Ovary (tissue), 9 donors: ENCODE data around the gene REPS2. TPM values are rescaled to one million over a fixed set of nuclear protein-coding genes. Genes with fewer than 3 reads are reported as not detected.

ENCODE experiments used
- DNase-seq, 5 donors: peaks; one replicate each; pipeline ENCODE4 v3.0.0-alpha.2; 2019 to 2020
- H3K27ac ChIP-seq, 2 donors: fragments of 200-600 bp; one replicate each; pipeline versions ENCODE4 v1.5.1 to v1.8.0; 2019 to 2022
- H3K27me3 ChIP-seq: fragments of 200-600 bp; one replicate; pipeline ENCODE4 v1.8.0; 2022
- H3K36me3 ChIP-seq: fragments of 200-600 bp; sonication (generic); one replicate; pipeline ENCODE4 v1.5.1; 2019
- H3K4me1 ChIP-seq: one replicate; pipeline ENCODE4 v1.8.1; 2013; ENCODE audit warnings: mild to moderate bottlenecking, moderate library complexity; ENCODE audit not compliant: insufficient read depth
- H3K4me3 ChIP-seq: fragments of 200-600 bp; sonication (generic); one replicate; pipeline ENCODE4 v1.5.1; 2017
- H3K9me3 ChIP-seq, 2 donors: fragments of 200-600 bp in 1 of 2; sonication (generic) in 1 of 2; one replicate each; pipeline versions ENCODE4 v1.5.1 to v1.8.1; 2013 to 2019; ENCODE audit warnings: mild to moderate bottlenecking in 1 of 2, moderate library complexity in 1 of 2
- CTCF ChIP-seq, 3 donors: fragments of 450-650 bp in 2 of 3; fragments of 200-600 bp in 1 of 3; IDR thresholded peaks; one replicate each; pipeline versions ENCODE4 v1.5.1 to v1.8.0; 2016 to 2022; ENCODE audit warnings: antibody characterized with exemption in 3 of 3, mild to moderate bottlenecking in 1 of 3
- EP300 ChIP-seq: sonication (generic); formaldehyde crosslinking; IDR thresholded peaks from one replicate; pipeline ENCODE4 v1.6.1; 2017; ENCODE audit warnings: antibody characterized with exemption
- POLR2A ChIP-seq: fragments of 450-650 bp; IDR thresholded peaks from one replicate; pipeline ENCODE4 v1.6.1; 2017; ENCODE audit warnings: antibody characterized with exemption, mild to moderate bottlenecking, moderate library complexity
- WGBS, 3 donors: extraction: QIAGEN DNeasy Blood & Tissue Kit in 1 of 3; methylation state at CpG; one replicate each; pipeline versions ENCODE4 v1.1.5 to v1.1.7; 2013 to 2017; 5-methylcytosine and 5-hydroxymethylcytosine counted together
- intact Hi-C, 4 donors: fragments of 100-400 bp; cut with DNase I; formaldehyde crosslinking; loops; one replicate each; pipeline versions ENCODE4 v1.11.0 to v1.15.1; 2022 to 2023
- polyA plus RNA-seq, 2 donors: library from polyadenylated mRNA; stranded (reverse); fragments of 200-250 nt in 1 of 2; fragments of 350-450 nt in 1 of 2; fragmentation: Illumina TruSeq in 1 of 2; extraction: RNeasy Lipid Tissue Mini Kit (QIAGEN cat#74804) in 1 of 2; gene quantifications; one replicate each; pipeline ENCODE4 v1.2.3, GENCODE V29; 2013 to 2014
- total RNA-seq, 7 donors: library from RNA; depleted of rRNA in 2 of 7; stranded (reverse); fragments of >200 nt in 2 of 7; fragmentation: NEBNext Ultra II Directional in 3 of 7; extraction: Animal tissue kit (Norgen Biotek cat#: 25700) in 3 of 7; gene quantifications; one replicate each; pipeline versions ENCODE4 v1.1.0 to v1.2.4, GENCODE V29; 2016 to 2023
- donor health status: DM: no; HTN: no; CAD: no; lungs with moderate emphysema.
- donor health status: DM: no; HTN: no; CAD: no.
- donor health status: Bipolar disorder and iron deficiency.
- donor health status: DM: yes; HTN: yes; CAD: no.
- donor health status: DM: no; HTN: no; CAD: no.
- donor health status: DM: yes; HTN: yes; CAD: no.

Gene REPS2
- total and polyA plus RNA-seq, 9 donors, result 2.1 to 25.8 (median 15.2) TPM

- TF ChIP-seq POLR2A (no peak), EP300 (no peak), CTCF (IDR thresholded peaks at IDR 0.05) (no peak)
- no peaks in the 10 kb centered on the region for H3K4me1 ChIP-seq
- H3K27ac ChIP-seq, result no peak overlapping the region
- no peaks in the 10 kb centered on the region for H3K9me3 ChIP-seq
- H3K4me3 ChIP-seq, result no peak overlapping the region
- H3K36me3 ChIP-seq, result no peaks in the 10 kb centered on the region
- no peaks in the 10 kb centered on the region for H3K27me3 ChIP-seq
- intact Hi-C loops, result no loop called here
- no peak for DNase-seq
- 85 to 88% (median 86%) methylated on average over 3 of the region's 3 CpGs for WGBS, 3 donors
Measured at GRCh38 chrX:17009856-17010625, 63.6 kb downstream of the REPS2 start.

- TF ChIP-seq CTCF (IDR thresholded peaks at IDR 0.05) (no peak), POLR2A (no peak), EP300 (no peak)
- no peak overlapping the region for H3K4me3 ChIP-seq
- no peaks in the 10 kb centered on the region for H3K36me3 ChIP-seq
- no peak for DNase-seq
- H3K9me3 ChIP-seq, result no peaks in the 10 kb centered on the region
- H3K27me3 ChIP-seq, result no peaks in the 10 kb centered on the region
- no peaks in the 10 kb centered on the region for H3K4me1 ChIP-seq
- WGBS, 3 donors, result 64 to 67% (median 67%) methylated on average over 2 of the region's 2 CpGs
- no peak overlapping the region for H3K27ac ChIP-seq
- intact Hi-C loops, result no loop called here
Measured at GRCh38 chrX:17012465-17012864, 66.0 kb downstream of the REPS2 start.

- no peak overlapping the region for H3K4me3 ChIP-seq
- no peaks in the 10 kb centered on the region for H3K9me3 ChIP-seq
- H3K27me3 ChIP-seq, result no peaks in the 10 kb centered on the region
- H3K4me1 ChIP-seq, result no peaks in the 10 kb centered on the region
- H3K27ac ChIP-seq, result no peak overlapping the region
- no peaks in the 10 kb centered on the region for H3K36me3 ChIP-seq
- intact Hi-C loops, result no loop called here
- no peak for DNase-seq
- 50 to 57% (median 54%) methylated on average over 3 of the region's 3 CpGs for WGBS, 3 donors
- TF ChIP-seq POLR2A (no peak), CTCF (IDR thresholded peaks at IDR 0.05) (no peak), EP300 (no peak)
Measured at GRCh38 chrX:17014216-17014615, 67.8 kb downstream of the REPS2 start.

GRCh38 chrX:17017134-17017533 is 70.7 kb downstream of the REPS2 start:
- H3K9me3 ChIP-seq, result no peaks in the 10 kb centered on the region
- WGBS, 3 donors, result 69 to 74% (median 72%) methylated on average over 4 of the region's 4 CpGs
- H3K36me3 ChIP-seq, result no peaks in the 10 kb centered on the region
- DNase-seq, result no peak
- TF ChIP-seq POLR2A (no peak), EP300 (no peak), CTCF (IDR thresholded peaks at IDR 0.05) (no peak)
- H3K4me1 ChIP-seq, result no peaks in the 10 kb centered on the region
- H3K4me3 ChIP-seq, result no peak overlapping the region
- no peaks in the 10 kb centered on the region for H3K27me3 ChIP-seq
- intact Hi-C loops, result no loop called here
- H3K27ac ChIP-seq, result no peak overlapping the region
